SK-N-SH treated with all-trans-retinoic acid at 6 μM for 48 hours (cell line): ENCODE measurements around the gene CFAP74.

ENCODE experiments used
- ATAC-seq: fragments of 200-7000 bp; cut with Tn5 transposase; 3 replicates; pipeline ENCODE4 v1.9.1; 2020; ENCODE audit warnings: mild to moderate bottlenecking, moderate library complexity
- ARNTL ChIP-seq: fragments of 450-650 bp; formaldehyde crosslinking; IDR thresholded peaks from 2 replicates; pipeline ENCODE4 v1.5.0; 2020; ENCODE audit warnings: low read depth, mild to moderate bottlenecking, moderate library complexity, borderline replicate concordance
- BACH2 ChIP-seq: fragments of 250-450 bp; sonication (Bioruptor Pico); IDR thresholded peaks from 2 replicates; pipeline ENCODE4 v1.9.0; 2021; ENCODE audit warnings: mild to moderate bottlenecking, borderline replicate concordance
- CREB5 ChIP-seq: fragments of 250-450 bp; sonication (Bioruptor Pico); IDR thresholded peaks from 2 replicates; pipeline ENCODE4 v1.5.1; 2020; ENCODE audit warnings: low read depth, mild to moderate bottlenecking, moderate library complexity
- CSDC2 ChIP-seq: fragments of 250-450 bp; sonication (Bioruptor Pico); IDR thresholded peaks from 2 replicates; pipeline ENCODE4 v1.5.0; 2020; ENCODE audit warnings: mild to moderate bottlenecking, moderate library complexity
- CSRNP3 ChIP-seq: fragments of 250-450 bp; sonication (Bioruptor Pico); IDR thresholded peaks from 2 replicates; pipeline ENCODE4 v1.5.1; 2021; ENCODE audit warnings: mild to moderate bottlenecking, moderate library complexity
- ESRRG ChIP-seq: fragments of 250-450 bp; sonication (Bioruptor Pico); IDR thresholded peaks from 2 replicates; pipeline ENCODE4 v1.6.1; 2021; ENCODE audit warnings: mild to moderate bottlenecking
- GLIS3 ChIP-seq: fragments of 250-450 bp; sonication (Bioruptor Pico); IDR thresholded peaks from 2 replicates; pipeline ENCODE4 v1.5.0; 2020; ENCODE audit warnings: mild to moderate bottlenecking, moderate library complexity
- ISL1 ChIP-seq: fragments of 250-450 bp; sonication (Bioruptor Pico); IDR thresholded peaks from 2 replicates; pipeline ENCODE4 v2.1.2; 2022; ENCODE audit warnings: mild to moderate bottlenecking, moderate library complexity
- OSR1 ChIP-seq: fragments of 250-450 bp; sonication (Bioruptor Pico); IDR thresholded peaks from 2 replicates; pipeline ENCODE4 v1.8.0; 2022; ENCODE audit warnings: moderate library complexity, mild to moderate bottlenecking, inconsistent platforms
- PATZ1 ChIP-seq: fragments of 250-450 bp; sonication (Bioruptor Pico); IDR thresholded peaks from 2 replicates; pipeline ENCODE4 v1.8.0; 2020; ENCODE audit warnings: mild to moderate bottlenecking, moderate library complexity, borderline replicate concordance
- POU6F1 ChIP-seq: fragments of 250-450 bp; sonication (Bioruptor Pico); IDR thresholded peaks from 2 replicates; pipeline ENCODE4 v1.8.0; 2021; ENCODE audit warnings: low read depth, mild to moderate bottlenecking, moderate library complexity, borderline replicate concordance
- PPARA ChIP-seq: fragments of 250-450 bp; sonication (Bioruptor Pico); IDR thresholded peaks from 2 replicates; pipeline ENCODE4 v1.5.0; 2020; ENCODE audit warnings: mild to moderate bottlenecking, borderline replicate concordance
- RARB ChIP-seq: fragments of 250-450 bp; sonication (Bioruptor Pico); IDR thresholded peaks from 2 replicates; pipeline ENCODE4 v1.8.0; 2021; ENCODE audit warnings: mild to moderate bottlenecking, moderate library complexity
- SNAI2 ChIP-seq: fragments of 250-450 bp; sonication (Bioruptor Pico); IDR thresholded peaks from 2 replicates; pipeline ENCODE4 v1.5.0; 2020; ENCODE audit warnings: mild to moderate bottlenecking, moderate library complexity
- TCF4 ChIP-seq: fragments of 250-450 bp; sonication (Bioruptor Pico); IDR thresholded peaks from 2 replicates; pipeline ENCODE4 v1.8.0; 2021; ENCODE audit warnings: mild to moderate bottlenecking, moderate library complexity, borderline replicate concordance
- TOX ChIP-seq: fragments of 250-450 bp; sonication (Bioruptor Pico); IDR thresholded peaks from 2 replicates; pipeline ENCODE4 v1.8.0; 2021; ENCODE audit warnings: mild to moderate bottlenecking, moderate library complexity, borderline replicate concordance
- TSHZ2 ChIP-seq: fragments of 250-450 bp; sonication (Bioruptor Pico); IDR thresholded peaks from 2 replicates; pipeline ENCODE4 v1.5.0; 2020; ENCODE audit warnings: mild to moderate bottlenecking, moderate library complexity
- ZC3H10 ChIP-seq: fragments of 250-450 bp; sonication (Bioruptor Pico); IDR thresholded peaks from 2 replicates; pipeline ENCODE4 v1.5.1; 2021; ENCODE audit warnings: mild to moderate bottlenecking, moderate library complexity
- ZFP30 ChIP-seq: fragments of 450-650 bp; formaldehyde crosslinking; IDR thresholded peaks from 2 replicates; pipeline ENCODE4 v1.5.0; 2022; ENCODE audit warnings: mild to moderate bottlenecking, moderate library complexity
- ZNF565 ChIP-seq: fragments of 450-650 bp; formaldehyde crosslinking; conservative IDR thresholded peaks from 2 replicates; pipeline ENCODE4 v1.5.0; 2020; ENCODE audit warnings: low read depth, mild to moderate bottlenecking, moderate library complexity
- ZNF70 ChIP-seq: fragments of 450-650 bp; formaldehyde crosslinking; IDR thresholded peaks from 2 replicates; pipeline ENCODE4 v1.5.0; 2020; ENCODE audit warnings: mild to moderate bottlenecking, moderate library complexity

CFAP74 gene

GRCh38 chr1:1986451-1987141, 17.0 kb downstream of the CFAP74 start:
- no peak for TF ChIP-seq GLIS3 (CRISPR knock-in tag)
- TF ChIP-seq CSDC2 (CRISPR knock-in tag): no peak
- TF ChIP-seq TCF4 (CRISPR knock-in tag): no peak
- TF ChIP-seq TSHZ2 (CRISPR knock-in tag): no peak
- no peak for TF ChIP-seq POU6F1 (CRISPR knock-in tag)
- no peak for TF ChIP-seq ZNF565 (CRISPR knock-in tag)
- TF ChIP-seq ZFP30 (CRISPR knock-in tag): no peak
- no peak for TF ChIP-seq ARNTL (CRISPR knock-in tag)
- no peak for TF ChIP-seq ESRRG (CRISPR knock-in tag)
- TF ChIP-seq PPARA: no peak
- TF ChIP-seq ISL1 (CRISPR knock-in tag): no peak
- no peak for TF ChIP-seq ZNF70 (CRISPR knock-in tag)
- TF ChIP-seq ZC3H10 (CRISPR knock-in tag): no peak
- no peak for TF ChIP-seq CREB5
- TF ChIP-seq BACH2 (CRISPR knock-in tag): no peak
- TF ChIP-seq SNAI2: no peak
- TF ChIP-seq PATZ1 (CRISPR knock-in tag): no peak
- TF ChIP-seq OSR1: no peak
- no peak for TF ChIP-seq CSRNP3 (CRISPR knock-in tag)
- TF ChIP-seq TOX (CRISPR knock-in tag): no peak
- no peak for ATAC-seq

- ATAC-seq: no peak
- TF ChIP-seq TSHZ2 (CRISPR knock-in tag) (no peak), ISL1 (CRISPR knock-in tag) (no peak), RARB (CRISPR knock-in tag) (no peak), ESRRG (CRISPR knock-in tag) (no peak), ZNF565 (CRISPR knock-in tag) (no peak), CREB5 (no peak), PPARA (no peak), ZC3H10 (CRISPR knock-in tag) (no peak), ZNF70 (CRISPR knock-in tag) (no peak), CSRNP3 (CRISPR knock-in tag) (no peak), CSDC2 (CRISPR knock-in tag) (no peak), GLIS3 (CRISPR knock-in tag) (no peak)
Measured at GRCh38 chr1:1985375-1986050, 18.1 kb downstream of the CFAP74 start.
